CD4-positive, alpha-beta T cell treated with Interleukin-6 for 4 hours (primary cell): ENCODE measurements around the gene ABCG8.

Experiments used
- DNase-seq: peaks from one replicate; pipeline ENCODE4 v3.0.0-alpha.2; 2020; ENCODE audit warnings: mixed read lengths

ABCG8 gene

GRCh38 chr2:43838560-43839267 lies at the start of gene ABCG8, which contains the start of gene ABCG5:
ABCG8 (plus strand) TSS chr2:43838971; CDS start chr2:43839054, 83 bp downstream.
ABCG5 (minus strand) TSS chr2:43838839; CDS start chr2:43838679, 160 bp downstream.
- no peak for DNase-seq

GRCh38 chr2:43790147-43790546 lies 48.6 kb upstream of the ABCG8 start:
- DNase-seq, result no peak

DNA sequence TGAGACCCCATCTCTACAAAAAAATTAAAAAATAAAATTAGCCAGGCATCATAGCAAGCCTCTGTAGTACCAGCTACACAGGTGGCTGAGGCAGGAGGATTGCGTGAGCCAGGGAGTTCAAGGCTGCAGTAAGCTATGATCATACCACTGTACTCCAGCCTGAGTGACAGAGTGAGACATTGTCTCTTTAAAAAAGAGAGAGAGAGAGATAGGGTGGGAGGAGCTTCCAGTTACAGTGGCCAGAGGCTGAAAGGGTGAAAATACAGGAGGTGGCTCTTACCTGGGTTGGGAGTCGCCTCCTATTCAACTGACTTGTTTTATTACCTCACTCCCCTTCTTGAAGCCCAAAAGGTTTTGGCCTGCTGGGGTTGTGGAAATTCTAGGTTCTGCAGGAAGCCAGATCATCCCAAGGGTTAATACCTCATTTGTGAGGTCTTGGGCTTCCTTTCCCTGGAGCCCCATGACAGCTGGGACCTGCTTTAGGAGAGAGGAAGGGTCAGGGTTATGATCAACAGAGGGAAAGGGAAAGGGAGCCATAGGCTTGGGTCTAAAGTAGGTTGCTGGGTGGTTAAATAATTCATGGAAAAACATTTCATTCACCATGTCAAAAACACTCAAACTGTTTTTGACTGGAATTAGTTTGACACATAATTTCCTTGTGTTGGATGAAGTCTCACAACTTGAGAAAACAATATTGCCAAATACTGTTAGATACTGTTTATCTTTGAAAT lies 47.6 kb upstream of the ABCG8 start:
- no peak for DNase-seq

GRCh38 chr2:43792653-43793052 lies 46.1 kb upstream of the ABCG8 start:
- no peak for DNase-seq

DNA sequence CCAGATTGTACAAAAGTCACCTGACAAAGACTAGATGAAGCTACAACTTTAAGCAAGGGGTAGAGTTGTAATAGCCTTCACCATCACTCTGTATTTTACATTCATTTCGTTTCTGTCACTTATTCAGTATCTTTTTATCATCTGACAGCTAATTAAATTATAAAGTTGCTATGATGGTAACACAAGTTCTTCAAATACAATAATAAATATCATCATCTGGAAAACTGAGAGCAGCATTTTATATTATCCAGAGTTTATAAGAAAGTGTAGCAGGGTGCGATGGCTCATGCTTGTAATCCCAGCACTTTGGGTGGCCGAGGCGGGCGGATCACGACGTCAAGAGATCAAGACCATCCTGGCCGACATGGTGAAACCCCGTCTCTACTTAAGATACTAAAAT lies 43.8 kb upstream of the ABCG8 start:
- DNase-seq, result no peak

DNA sequence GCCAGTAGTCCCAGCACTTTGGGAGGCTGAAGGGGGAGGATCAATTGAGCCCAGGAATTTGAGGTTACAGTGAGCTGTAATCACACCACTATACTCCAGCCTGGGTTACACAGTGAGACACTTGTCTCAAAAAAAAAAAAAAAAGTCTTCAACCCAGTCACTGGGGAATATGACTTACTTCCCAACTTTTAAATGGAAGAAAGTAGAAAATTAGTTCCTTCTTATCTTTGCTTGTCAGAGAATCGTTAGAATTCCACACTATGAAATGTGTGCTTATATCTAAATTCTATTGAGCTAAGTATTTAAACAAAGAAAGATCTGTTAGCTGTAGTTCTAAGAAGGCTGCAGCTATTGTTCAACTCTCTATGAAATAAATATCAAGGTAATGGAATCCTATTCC lies 42.6 kb upstream of the ABCG8 start:
- DNase-seq, result no peak

- no peak for DNase-seq
These were observed 40.5 kb upstream of the ABCG8 start for GRCh38 chr2:43798300-43798699.

GRCh38 chr2:43800894-43801293 lies 37.9 kb upstream of the ABCG8 start:
- no peak for DNase-seq

GRCh38 chr2:43802135-43802534 lies 36.6 kb upstream of the ABCG8 start:
- no peak for DNase-seq

- DNase-seq, result no peak
These were observed 35.7 kb upstream of the ABCG8 start for GRCh38 chr2:43803113-43803512.

DNA sequence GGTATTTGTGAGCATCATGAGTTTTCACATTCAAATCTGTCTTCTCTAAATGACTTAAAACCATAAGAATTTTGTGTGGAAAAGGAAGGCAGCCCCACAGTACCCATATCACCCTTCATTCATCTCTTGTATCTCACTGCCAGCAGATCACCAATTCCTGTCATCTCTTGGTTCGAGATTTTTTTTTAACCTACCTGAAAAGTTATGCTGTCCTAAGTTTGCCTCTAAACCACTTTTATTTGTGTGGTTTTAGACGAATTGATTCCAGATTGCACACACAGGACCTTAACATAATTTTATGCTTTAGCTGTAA lies 32.1 kb upstream of the ABCG8 start:
- DNase-seq, result no peak

GRCh38 chr2:43810452-43810851 lies 28.3 kb upstream of the ABCG8 start:
- no peak for DNase-seq

GRCh38 chr2:43810888-43811287 lies 27.9 kb upstream of the ABCG8 start:
- DNase-seq, result no peak

GRCh38 chr2:43812006-43812405 lies 26.8 kb upstream of the ABCG8 start:
- no peak for DNase-seq

DNA sequence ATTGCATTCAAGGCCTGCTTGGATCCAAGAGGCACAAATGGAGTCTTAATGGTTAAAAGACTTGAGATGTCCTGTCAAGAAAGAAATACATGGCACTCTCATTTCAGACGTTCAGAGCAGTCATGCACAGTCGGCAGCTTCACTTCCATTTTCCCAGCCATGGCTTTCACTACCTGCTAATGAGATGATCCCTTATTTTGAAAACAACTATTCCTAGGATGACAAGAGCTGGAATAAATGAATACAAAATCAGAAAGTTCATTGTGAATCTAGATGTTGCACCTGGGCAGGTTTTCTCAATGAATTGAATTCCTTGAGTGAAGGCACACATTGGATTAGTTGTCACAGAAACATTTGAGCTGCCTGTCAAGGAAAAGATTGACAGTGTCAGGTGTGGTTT lies 25.8 kb upstream of the ABCG8 start:
- DNase-seq, result no peak

DNA sequence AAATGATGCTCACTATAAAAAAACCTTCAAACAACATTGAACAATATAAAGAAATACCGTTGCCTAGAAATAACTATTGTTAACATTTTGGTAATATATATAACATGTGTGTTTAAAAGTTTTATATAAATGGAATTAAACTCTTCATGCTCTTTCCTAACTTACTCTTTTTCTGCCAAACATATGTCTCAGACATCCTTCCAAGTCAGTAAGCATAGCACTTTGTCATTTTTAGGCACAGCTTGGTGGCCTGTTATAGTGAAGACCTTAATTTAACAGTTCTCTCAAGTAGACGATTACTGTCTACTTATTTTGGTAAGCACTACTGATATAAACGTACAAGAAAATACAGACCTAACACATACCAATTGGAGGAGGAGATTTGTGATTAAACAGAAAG lies 24.1 kb upstream of the ABCG8 start:
- DNase-seq, result no peak

DNA sequence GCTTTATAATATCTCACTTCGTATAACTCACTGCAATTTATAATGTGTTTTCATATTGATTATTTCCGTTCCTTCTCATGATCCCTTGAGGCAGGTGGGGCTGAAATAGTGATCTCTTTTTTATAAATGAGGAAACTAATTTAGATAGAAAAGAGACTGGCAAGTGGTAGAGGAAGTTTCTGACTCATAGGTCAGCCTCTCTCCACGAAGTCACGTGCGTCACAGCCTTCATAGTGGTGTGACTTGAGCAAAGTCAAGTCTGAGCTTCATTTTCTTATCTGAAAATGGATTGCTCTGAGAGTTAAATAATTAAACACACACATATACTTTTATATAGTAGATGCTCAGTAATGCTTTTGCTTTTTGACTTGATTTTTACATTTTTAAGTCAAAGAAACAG lies 20.0 kb upstream of the ABCG8 start:
- DNase-seq, result no peak

DNA sequence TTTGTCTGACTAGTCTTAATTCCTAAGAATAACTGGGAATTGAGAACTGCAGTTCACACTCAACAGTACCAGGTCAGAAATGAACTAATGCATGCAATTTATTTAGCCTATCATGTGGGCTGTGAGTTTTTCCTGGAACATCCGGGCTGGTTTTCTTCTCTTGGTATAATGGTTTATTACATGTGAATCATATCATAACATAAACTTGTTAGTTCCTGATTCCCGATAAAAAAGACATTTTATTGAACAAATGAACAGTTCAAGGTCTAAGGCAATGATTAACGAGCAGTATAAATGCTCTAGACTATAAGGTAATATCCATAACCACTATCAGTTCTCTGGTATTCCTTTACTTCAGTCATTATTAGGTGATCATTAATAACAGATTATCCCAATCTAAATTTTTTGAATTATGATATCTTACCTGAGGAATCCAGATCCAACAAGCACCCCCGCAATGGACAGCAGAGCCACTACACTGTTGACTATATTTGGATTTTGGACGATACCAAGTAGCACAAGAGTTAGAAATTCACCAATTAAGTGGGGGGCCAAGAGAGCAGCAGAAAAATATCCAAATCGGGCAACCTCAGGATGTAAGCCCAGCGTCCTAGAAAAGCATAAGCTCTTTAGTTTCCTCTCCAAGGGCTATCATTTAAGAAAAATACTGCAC lies 19.1 kb upstream of the ABCG8 start:
- no peak for DNase-seq

DNA sequence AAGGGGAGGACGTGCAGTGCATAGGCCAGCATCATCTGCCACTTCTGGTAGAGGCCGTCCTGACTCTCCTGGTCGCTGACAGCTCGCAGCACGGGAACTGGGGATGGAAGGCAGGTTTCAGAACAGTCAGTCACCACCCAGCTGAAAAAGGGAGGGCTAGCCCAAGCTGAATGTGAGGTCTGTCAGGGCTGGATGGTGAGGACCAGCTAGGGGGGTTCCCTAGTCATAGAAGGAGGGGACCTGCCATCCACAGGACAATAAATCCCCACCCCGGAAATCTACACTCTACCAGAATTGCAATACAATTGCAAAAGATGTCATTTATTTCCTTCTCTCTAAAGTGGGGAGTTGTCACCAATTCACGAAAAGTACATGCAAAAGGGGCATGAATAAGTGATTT lies 15.9 kb upstream of the ABCG8 start:
- DNase-seq, result no peak

DNA sequence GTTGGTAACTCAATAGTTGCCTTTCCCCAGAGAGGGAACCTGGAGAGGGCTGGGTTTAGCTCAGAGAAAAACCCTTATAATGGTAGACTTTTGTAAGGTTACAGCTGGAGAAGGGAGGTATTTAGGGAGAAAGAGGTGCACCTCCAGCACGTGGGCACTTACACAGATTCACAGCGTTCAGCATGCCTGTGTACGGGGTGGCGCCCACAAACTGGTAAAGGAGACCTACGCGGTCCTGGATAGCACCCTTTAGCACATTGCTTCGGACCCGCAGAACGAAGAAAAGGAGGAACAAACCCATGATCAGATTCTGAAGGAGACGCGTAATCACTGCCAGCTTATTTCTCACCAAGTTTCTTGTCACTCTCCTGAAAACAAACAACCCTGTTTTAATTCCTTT lies 15.0 kb upstream of the ABCG8 start:
- no peak for DNase-seq

DNA sequence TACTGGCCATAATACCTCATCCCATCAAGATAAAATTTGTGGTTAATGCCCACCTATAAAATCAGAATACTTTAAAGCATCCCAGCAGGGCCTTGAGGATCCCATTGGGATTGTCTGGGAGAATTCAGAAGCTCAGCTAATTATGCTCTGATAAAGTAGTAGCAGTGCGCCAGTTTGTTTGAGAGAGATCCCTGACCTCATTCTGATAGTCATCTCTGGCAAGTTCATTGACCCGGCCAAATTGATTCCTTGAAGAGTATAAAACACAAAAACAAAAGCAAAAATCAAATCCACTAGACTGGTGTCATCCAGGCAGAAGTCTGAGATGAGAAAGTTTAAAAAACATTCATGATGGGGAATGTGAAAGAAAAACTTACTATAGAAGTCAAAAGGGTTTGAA lies 14.3 kb upstream of the ABCG8 start:
- DNase-seq, result no peak

GRCh38 chr2:43824951-43825493 lies 13.7 kb upstream of the ABCG8 start:
- DNase-seq, result no peak

DNA sequence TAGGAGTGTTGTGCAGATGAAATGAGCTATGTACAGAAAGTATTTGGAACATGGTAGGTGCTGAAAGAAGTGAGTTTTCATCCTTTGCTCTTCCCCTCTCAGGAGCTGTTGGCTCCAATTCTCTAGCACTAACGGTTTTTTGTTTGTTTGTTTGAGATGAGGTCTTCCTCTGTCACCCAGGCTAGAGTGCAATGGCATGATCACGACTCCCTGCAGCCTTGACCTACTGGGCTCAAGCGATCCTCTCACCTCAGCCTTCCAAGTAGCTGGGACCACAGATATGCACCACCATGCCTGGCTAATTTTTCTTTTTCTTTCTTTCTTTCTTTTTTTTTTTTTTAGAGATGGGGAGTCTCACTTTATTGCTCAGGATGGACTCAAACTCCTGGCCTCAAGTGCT lies 12.9 kb upstream of the ABCG8 start:
- no peak for DNase-seq
